GM12878 (cell line): ENCODE results near the gene IRAK2. TPM values are rescaled to one million over a fixed set of nuclear protein-coding genes. Genes with fewer than 3 reads are reported as not detected.

ENCODE experiments used
- ATAC-seq: fragments of 200-7000 bp; cut with Tn5 transposase; 3 replicates; pipeline ENCODE4 v1.9.1; 2020; ENCODE audit warnings: mild to moderate bottlenecking, moderate library complexity
- BruUV-seq: library from RNA; stranded (reverse); fragments of 400-500 nt; replicated peaks from 2 replicates; lab custom pipeline; 2021; lab: Mats Ljungman, UMichigan
- CTCF ChIA-PET: fragments of 300-600 bp; sonication (Branson Sonifier 250); formaldehyde crosslinking; extraction: SDS; loops from one replicate; lab custom pipeline; 2021; ENCODE audit warnings: inconsistent platforms; lab: Yijun Ruan, JAX
- POLR2A ChIA-PET: fragments of 350-600 bp; formaldehyde crosslinking; extraction: SDS; loops from one replicate; lab custom pipeline; 2021; ENCODE audit warnings: inconsistent platforms; lab: Charles Lee
- RAD21 ChIA-PET: fragments of 300-600 bp; sonication (Branson Sonifier 250); formaldehyde crosslinking; loops from one replicate; lab custom pipeline; 2023; ENCODE audit warnings: antibody characterized with exemption; ENCODE audit not compliant: unreplicated experiment; lab: Charles Lee
- SMC1A ChIA-PET: fragments of 300-600 bp; sonication (Branson Sonifier 250); formaldehyde crosslinking; loops from one replicate; lab custom pipeline; 2023; ENCODE audit not compliant: unreplicated experiment, uncharacterized antibody; lab: Charles Lee
- DNase-seq: peaks from one replicate; pipeline ENCODE4 v3.0.0-alpha.2; 2011; ENCODE audit warnings: low read depth, low spot score
- FAIRE-seq: peaks from 3 replicates; lab custom pipeline; 2011; peaks lifted over from hg19 to GRCh38; lab: Jason Lieb, UNC
- H2AFZ ChIP-seq: 2 replicates; pipeline ENCODE4 v1.6.0; 2011; ENCODE audit warnings: low read depth, low read length, control low read depth; ENCODE audit not compliant: control insufficient read depth
- H3K27ac ChIP-seq: 2 replicates; pipeline ENCODE4 v1.5.1; 2011; ENCODE audit warnings: control low read depth; ENCODE audit not compliant: control insufficient read depth, insufficient read depth
- H3K27me3 ChIP-seq, 2 experiments: replicated peaks in 1 of 2; 2 replicates each; pipeline versions ENCODE4 v1.6.0 to v1.6.1; 2011; ENCODE audit warnings: low read length in 1 of 2; ENCODE audit not compliant: control insufficient read depth in 2 of 2, insufficient read depth in 2 of 2
- H3K36me3 ChIP-seq, 2 experiments: 2 replicates each; pipeline ENCODE4 v1.5.1; 2011; ENCODE audit warnings: low read length in 1 of 2; ENCODE audit not compliant: control insufficient read depth in 2 of 2, insufficient read depth in 2 of 2
- H3K4me1 ChIP-seq: 2 replicates; pipeline ENCODE4 v1.6.1; 2011; ENCODE audit warnings: mild to moderate bottlenecking, low read length, moderate library complexity, mixed read lengths; ENCODE audit not compliant: control insufficient read depth, insufficient read depth
- H3K4me2 ChIP-seq: 2 replicates; pipeline ENCODE4 v1.6.0; 2011; ENCODE audit warnings: control low read depth; ENCODE audit not compliant: control insufficient read depth, insufficient read depth
- H3K4me3 ChIP-seq: fragments of 200-600 bp; sonication (generic); 2 replicates; pipeline ENCODE4 v1.5.1; 2016
- H3K79me2 ChIP-seq: 2 replicates; pipeline ENCODE4 v1.6.0; 2011; ENCODE audit warnings: low read length; ENCODE audit not compliant: control insufficient read depth, insufficient read depth
- H3K9ac ChIP-seq: 2 replicates; pipeline ENCODE4 v1.8.0; 2011; ENCODE audit warnings: low read length, control low read depth, mixed read lengths; ENCODE audit not compliant: control insufficient read depth, insufficient read depth
- H3K9me3 ChIP-seq: replicated peaks from 3 replicates; pipeline ENCODE4 v1.5.1; 2011; ENCODE audit warnings: mild to moderate bottlenecking, low read length; ENCODE audit not compliant: control insufficient read depth, insufficient read depth
- H4K20me1 ChIP-seq: 2 replicates; pipeline ENCODE4 v1.6.0; 2011; ENCODE audit not compliant: control insufficient read depth, insufficient read depth
- ATF2 ChIP-seq: IDR thresholded peaks from 2 replicates; pipeline ENCODE4 v1.6.1; 2012; ENCODE audit warnings: low read length, inconsistent platforms
- BCLAF1 ChIP-seq: fragments of 450-650 bp; IDR thresholded peaks from 2 replicates; pipeline ENCODE4 v1.6.1; 2017; ENCODE audit warnings: antibody characterized with exemption, mild to moderate bottlenecking, moderate library complexity
- DPF2 ChIP-seq: fragments of 450-650 bp; IDR thresholded peaks from 2 replicates; pipeline ENCODE4 v1.6.1; 2017; ENCODE audit warnings: mild to moderate bottlenecking
- FOXK2 ChIP-seq: fragments of 450-650 bp; IDR thresholded peaks from 2 replicates; pipeline ENCODE4 v1.6.1; 2017; ENCODE audit warnings: mild to moderate bottlenecking, moderate library complexity
- IRF5 ChIP-seq: fragments of 450-650 bp; IDR thresholded peaks from 2 replicates; pipeline ENCODE4 v1.6.1; 2017; ENCODE audit warnings: borderline replicate concordance
- MAX ChIP-seq: IDR thresholded peaks from 2 replicates; pipeline ENCODE4 v1.6.1; 2012; ENCODE audit warnings: low read depth, low read length, improper control_type of control experiment
- MEF2B ChIP-seq: fragments of 450-650 bp; IDR thresholded peaks from 2 replicates; pipeline ENCODE4 v1.6.1; 2018; ENCODE audit warnings: mild to moderate bottlenecking, moderate library complexity; ENCODE audit not compliant: partially characterized antibody, poor library complexity, severe bottlenecking
- NFYA ChIP-seq: IDR thresholded peaks from 2 replicates; pipeline ENCODE4 v1.6.1; 2011; ENCODE audit warnings: low read depth, mild to moderate bottlenecking, low read length, improper control_type of control experiment, borderline replicate concordance
- RAD21 ChIP-seq: IDR thresholded peaks from 2 replicates; pipeline ENCODE4 v1.6.1; 2011; ENCODE audit warnings: mild to moderate bottlenecking, low read depth, low read length, moderate library complexity; ENCODE audit not compliant: insufficient read depth
- RELA ChIP-seq: fragments of 450-650 bp; IDR thresholded peaks from 2 replicates; pipeline ENCODE4 v1.8.0; 2014; ENCODE audit warnings: borderline replicate concordance; ENCODE audit not compliant: partially characterized antibody
- SRF ChIP-seq, 2 experiments: IDR thresholded peaks; 2 replicates each; pipeline ENCODE4 v1.6.1; 2011; ENCODE audit warnings: low read depth in 2 of 2, low read length in 2 of 2, mild to moderate bottlenecking in 1 of 2, moderate library complexity in 1 of 2
- TCF12 ChIP-seq: IDR thresholded peaks from 2 replicates; pipeline ENCODE4 v1.6.1; 2011; ENCODE audit warnings: low read depth, mild to moderate bottlenecking, low read length
- WGBS: methylation state at CpG from one replicate; pipeline ENCODE4 v1.1.6; 2016; ENCODE audit warnings: low lambda C conversion rate; ENCODE audit not compliant: insufficient replicate concordance, insufficient coverage; ENCODE audit errors: missing lambda C conversion rate; 5-methylcytosine and 5-hydroxymethylcytosine counted together
- in situ Hi-C: fragments of 300-500 bp; cut with MboI; formaldehyde crosslinking; loops from 9 replicates; pipeline ENCODE4 v1.14.3; 2018; ENCODE audit warnings: mixed read lengths
- intact Hi-C: fragments of 100-400 bp; cut with micrococcal nuclease; formaldehyde crosslinking; loops from one replicate; pipeline ENCODE4 v1.14.2; 2022; ENCODE audit not compliant: unreplicated experiment
- polyA plus RNA-seq, 11 experiments: library from polyadenylated mRNA; depleted of rRNA in 4 of 11; unstranded in 6 of 11; stranded (reverse) in 5 of 11; fragments of >200 nt; fragmentation: Nextera tagmentation in 4 of 11; fragmentation: Illumina TruSeq in 1 of 11; extraction: Ambion mirVana in 4 of 11; extraction: Trizol in 1 of 11; gene quantifications; 1 replicate in 1 of 11; 2 replicates in 10 of 11; pipeline versions ENCODE4 v1.2.1 to v1.2.3, GENCODE V29; 2011 to 2016; ENCODE audit warnings: inconsistent platforms in 2 of 11, missing spikeins in 2 of 11, low read depth in 1 of 11
- total RNA-seq, 4 experiments: library from RNA; depleted of rRNA in 3 of 4; stranded (reverse); fragments of >200 nt in 3 of 4; fragmentation: Illumina TruSeq in 1 of 4; extraction: Trizol in 1 of 4; gene quantifications; 2 replicates each; pipeline versions ENCODE4 v1.2.1 to v1.2.3, GENCODE V29; 2013 to 2021

IRAK2 gene
- total and polyA plus RNA-seq, 10 of the 15 experiments (the other 5 are each of a cell fraction or from before 2014, with no cell fraction given): 0.48 to 5.7 (median 4.5) TPM

GRCh38 chr3:10187944-10188343 lies 23.2 kb downstream of the IRAK2 start:
- DNase-seq: no peak
- FAIRE-seq: no peak
- ATAC-seq: no peak
- 97% methylated on average over 2 of the region's 2 CpGs for WGBS
- H3K9ac ChIP-seq: no peak overlapping the region
- H3K36me3 ChIP-seq: 0 out of 4 replicates have a peak, but pooled peaks cover 0 to 4% of the 10 kb centered on the region in 2 experiments
- no TSS peak for BruUV-seq
- ChIA-PET CTCF (no interaction called here), POLR2A (interaction anchor here (1.1 kb wide), 1 partner anchor 54 kb away, joined by 3 read pairs; no protein-coding TSS in a partner anchor), SMC1A (interaction anchor here (1.2 kb wide), 1 partner anchor 36 kb away, joined by 3 read pairs; no protein-coding TSS in a partner anchor), RAD21 (interaction anchor here (1.3 kb wide), 1 partner anchor 25 kb away, joined by 5 read pairs; no protein-coding TSS in a partner anchor)
- H3K27me3 ChIP-seq: no peaks in the 10 kb centered on the region
- H3K4me2 ChIP-seq: no peak overlapping the region
- H3K9me3 ChIP-seq: no peaks in the 10 kb centered on the region
- H3K4me3 ChIP-seq: no peak overlapping the region
- in situ Hi-C loops (no loop called here), intact Hi-C loops (no loop called here)
- H3K27ac ChIP-seq: no peak overlapping the region
- no peaks in the 10 kb centered on the region for H4K20me1 ChIP-seq
- H3K4me1 ChIP-seq: peaks cover 38% of the 10 kb centered on the region
- no peak for TF ChIP-seq ATF2
- TF ChIP-seq MAX: no peak
- no peak for TF ChIP-seq MEF2B
- no peak for TF ChIP-seq DPF2
- TF ChIP-seq IRF5: no peak
- TF ChIP-seq RELA: no peak
- no peak for TF ChIP-seq FOXK2
- no peak for TF ChIP-seq NFYA
- no peak for TF ChIP-seq SRF (IDR thresholded peaks at IDR 0.05; ENCODE audit: low read depth in 2 of 2, low read length in 2 of 2)
- no peak for TF ChIP-seq RAD21
- no peak for TF ChIP-seq BCLAF1
- TF ChIP-seq TCF12: no peak
- H2AFZ ChIP-seq: no peak overlapping the region
- H3K79me2 ChIP-seq: no peaks in the 10 kb centered on the region
